SH-SY5Y (cell line): ENCODE results near the gene SLC16A12.

Source experiments
- GATA2 ChIP-seq: IDR thresholded peaks from 2 replicates; pipeline ENCODE4 v1.6.1; 2011; ENCODE audit warnings: mild to moderate bottlenecking, low read depth, low read length
- GATA3 ChIP-seq: IDR thresholded peaks from 2 replicates; pipeline ENCODE4 v1.6.1; 2011; ENCODE audit warnings: low read depth, mild to moderate bottlenecking, low read length, moderate library complexity

DNA sequence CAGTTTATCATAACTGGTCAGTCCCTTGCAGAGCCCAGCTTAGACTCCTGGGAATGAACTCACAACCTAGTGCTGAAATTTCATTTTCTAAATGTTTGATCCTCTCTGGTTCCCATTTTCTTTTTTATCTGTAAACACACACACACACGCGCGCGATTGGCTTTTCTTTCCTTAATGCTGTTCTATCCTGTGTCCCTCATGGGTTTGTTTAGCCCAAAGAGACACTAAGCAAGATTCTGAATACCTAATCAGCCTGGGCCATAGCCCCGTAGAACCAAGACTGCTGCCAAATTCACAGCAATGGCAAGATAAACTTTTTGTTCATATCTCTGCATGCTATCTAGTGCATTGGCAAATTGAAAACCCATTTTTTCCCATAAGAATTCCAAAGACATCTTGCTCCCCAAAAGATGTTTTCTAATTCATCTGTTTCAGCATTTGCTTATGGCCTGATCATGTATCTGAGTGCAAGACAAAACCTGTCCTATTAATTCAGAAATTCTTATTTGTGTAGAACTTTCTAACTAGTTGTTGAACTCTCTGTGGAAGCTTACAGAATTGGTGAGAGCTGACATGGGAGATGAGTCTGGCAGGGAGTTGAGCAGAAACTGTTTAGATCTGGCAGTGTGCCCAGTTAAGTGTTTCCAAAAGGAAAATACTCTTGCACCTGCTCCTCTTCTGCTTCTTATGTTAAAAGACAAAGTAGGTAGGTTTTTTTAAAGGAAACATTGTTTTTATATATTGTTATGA is 144.7 kb downstream of the SLC16A12 start:
- TF ChIP-seq GATA3 (no peak), GATA2 (no peak)
